ENCODE data around the gene ZBTB1.

The ZBTB1 gene, protein sequence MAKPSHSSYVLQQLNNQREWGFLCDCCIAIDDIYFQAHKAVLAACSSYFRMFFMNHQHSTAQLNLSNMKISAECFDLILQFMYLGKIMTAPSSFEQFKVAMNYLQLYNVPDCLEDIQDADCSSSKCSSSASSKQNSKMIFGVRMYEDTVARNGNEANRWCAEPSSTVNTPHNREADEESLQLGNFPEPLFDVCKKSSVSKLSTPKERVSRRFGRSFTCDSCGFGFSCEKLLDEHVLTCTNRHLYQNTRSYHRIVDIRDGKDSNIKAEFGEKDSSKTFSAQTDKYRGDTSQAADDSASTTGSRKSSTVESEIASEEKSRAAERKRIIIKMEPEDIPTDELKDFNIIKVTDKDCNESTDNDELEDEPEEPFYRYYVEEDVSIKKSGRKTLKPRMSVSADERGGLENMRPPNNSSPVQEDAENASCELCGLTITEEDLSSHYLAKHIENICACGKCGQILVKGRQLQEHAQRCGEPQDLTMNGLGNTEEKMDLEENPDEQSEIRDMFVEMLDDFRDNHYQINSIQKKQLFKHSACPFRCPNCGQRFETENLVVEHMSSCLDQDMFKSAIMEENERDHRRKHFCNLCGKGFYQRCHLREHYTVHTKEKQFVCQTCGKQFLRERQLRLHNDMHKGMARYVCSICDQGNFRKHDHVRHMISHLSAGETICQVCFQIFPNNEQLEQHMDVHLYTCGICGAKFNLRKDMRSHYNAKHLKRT

DNA sequence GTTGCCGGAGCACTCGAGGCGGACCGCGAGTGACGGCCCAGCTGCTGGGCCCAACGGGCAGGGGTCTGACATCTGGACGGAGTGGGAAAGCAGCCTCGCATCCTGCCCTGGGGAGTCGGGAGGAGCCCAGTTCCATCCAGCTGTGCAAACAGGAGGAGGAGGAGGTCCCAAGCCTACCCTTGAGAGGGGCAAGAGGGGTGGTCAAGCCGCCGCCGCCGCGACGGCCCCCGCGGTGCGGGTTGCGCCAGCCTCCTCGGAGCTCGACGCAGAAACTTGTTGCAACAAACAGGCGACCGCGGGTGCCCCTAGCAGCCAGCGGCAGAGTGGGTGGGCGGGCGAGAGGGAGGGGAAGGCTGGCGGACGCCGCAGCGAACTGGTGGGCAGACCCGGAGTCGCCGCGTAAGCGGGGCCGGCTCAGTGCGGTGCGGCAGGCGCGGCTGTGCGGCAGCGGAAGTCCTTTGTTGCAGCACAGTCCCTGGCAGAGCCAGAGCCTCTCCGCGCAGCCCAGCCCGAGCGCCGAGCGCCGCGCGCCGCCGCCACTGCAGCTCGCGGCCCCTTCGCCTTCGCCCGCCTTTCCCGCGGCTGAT, at the start of gene ZBTB1:
ZBTB1 (plus strand) TSS at position 461 of the 587 bp plus-strand sequence. CDS start 16,735 bp downstream, outside the sequence.
- peak; percentile 26; the same call in 1 of the 2 replicates for TF ChIP-seq GLIS3 (CRISPR knock-in tag; IDR thresholded peaks at IDR 0.05)
- TF ChIP-seq ARNTL (CRISPR knock-in tag; IDR thresholded peaks at IDR 0.05; ENCODE audit: borderline replicate concordance, low read depth), result no peak
- peak; percentile 57 for ATAC-seq

DNA sequence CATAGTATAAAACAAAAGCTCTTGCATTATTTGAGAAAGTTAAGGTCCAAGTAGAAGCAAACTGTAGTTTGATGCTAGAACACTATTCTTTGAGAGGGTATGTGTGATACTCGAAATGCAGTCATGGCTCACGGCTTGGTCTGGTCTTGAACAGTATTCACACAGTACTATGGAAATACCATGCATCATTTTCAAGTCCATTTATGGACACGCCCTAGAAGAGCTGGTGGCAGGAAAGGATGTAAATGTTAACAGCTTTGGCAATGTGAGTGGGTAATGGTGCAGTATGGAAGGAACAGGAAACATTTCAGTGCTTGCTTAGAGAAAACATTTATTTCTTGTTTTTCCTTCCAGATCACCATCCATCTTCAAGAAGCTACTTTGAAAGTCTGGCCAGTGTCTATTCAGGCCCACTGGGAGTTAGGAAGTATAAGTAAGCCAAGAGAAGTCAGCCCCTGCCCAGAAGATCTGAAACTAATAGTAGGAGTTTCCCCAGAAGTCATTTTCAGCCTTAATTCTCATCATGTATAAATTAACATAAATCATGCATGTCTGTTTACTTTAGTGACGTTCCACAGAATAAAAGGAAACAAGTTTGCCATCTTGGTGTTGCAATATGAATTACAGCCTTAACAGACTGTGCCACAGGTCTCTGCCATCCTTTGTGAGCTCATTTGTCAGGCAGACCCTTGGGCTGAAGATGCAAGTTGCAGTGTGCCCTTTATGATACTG, 45.0 kb upstream of the ZBTB1 start:
- TF ChIP-seq ZFP30 (CRISPR knock-in tag; IDR thresholded peaks at IDR 0.05) (no peak), GLIS3 (CRISPR knock-in tag; IDR thresholded peaks at IDR 0.05) (no peak)
- TF ChIP-seq, protein P1, sequence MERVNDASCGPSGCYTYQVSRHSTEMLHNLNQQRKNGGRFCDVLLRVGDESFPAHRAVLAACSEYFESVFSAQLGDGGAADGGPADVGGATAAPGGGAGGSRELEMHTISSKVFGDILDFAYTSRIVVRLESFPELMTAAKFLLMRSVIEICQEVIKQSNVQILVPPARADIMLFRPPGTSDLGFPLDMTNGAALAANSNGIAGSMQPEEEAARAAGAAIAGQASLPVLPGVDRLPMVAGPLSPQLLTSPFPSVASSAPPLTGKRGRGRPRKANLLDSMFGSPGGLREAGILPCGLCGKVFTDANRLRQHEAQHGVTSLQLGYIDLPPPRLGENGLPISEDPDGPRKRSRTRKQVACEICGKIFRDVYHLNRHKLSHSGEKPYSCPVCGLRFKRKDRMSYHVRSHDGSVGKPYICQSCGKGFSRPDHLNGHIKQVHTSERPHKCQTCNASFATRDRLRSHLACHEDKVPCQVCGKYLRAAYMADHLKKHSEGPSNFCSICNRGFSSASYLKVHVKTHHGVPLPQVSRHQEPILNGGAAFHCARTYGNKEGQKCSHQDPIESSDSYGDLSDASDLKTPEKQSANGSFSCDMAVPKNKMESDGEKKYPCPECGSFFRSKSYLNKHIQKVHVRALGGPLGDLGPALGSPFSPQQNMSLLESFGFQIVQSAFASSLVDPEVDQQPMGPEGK (CRISPR knock-in tag; IDR thresholded peaks at IDR 0.05; ENCODE audit: borderline replicate concordance), result no peak
- no peak for ATAC-seq

DNA sequence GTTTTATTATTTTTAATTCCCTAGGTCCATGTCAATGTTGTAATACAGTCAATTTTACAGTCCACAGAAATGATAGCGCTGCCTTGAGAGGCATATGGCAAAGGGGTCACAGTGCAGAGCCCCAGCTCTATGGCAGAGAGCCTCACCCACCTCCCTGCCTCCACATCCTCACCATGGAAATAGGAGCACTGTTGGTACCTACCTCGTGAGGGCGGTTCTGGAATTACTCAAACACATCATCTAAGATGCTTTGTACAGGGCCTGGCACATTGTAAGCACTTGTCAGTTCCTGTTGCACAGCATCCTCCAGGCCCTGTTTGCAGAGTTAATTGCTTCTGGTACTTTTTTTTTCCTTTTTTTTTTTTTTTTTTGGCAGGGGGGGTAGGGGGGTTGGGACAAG, 43.3 kb upstream of the ZBTB1 start:
- TF ChIP-seq, protein P2, sequence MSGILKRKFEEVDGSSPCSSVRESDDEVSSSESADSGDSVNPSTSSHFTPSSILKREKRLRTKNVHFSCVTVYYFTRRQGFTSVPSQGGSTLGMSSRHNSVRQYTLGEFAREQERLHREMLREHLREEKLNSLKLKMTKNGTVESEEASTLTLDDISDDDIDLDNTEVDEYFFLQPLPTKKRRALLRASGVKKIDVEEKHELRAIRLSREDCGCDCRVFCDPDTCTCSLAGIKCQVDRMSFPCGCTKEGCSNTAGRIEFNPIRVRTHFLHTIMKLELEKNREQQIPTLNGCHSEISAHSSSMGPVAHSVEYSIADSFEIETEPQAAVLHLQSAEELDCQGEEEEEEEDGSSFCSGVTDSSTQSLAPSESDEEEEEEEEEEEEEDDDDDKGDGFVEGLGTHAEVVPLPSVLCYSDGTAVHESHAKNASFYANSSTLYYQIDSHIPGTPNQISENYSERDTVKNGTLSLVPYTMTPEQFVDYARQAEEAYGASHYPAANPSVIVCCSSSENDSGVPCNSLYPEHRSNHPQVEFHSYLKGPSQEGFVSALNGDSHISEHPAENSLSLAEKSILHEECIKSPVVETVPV (CRISPR knock-in tag; IDR thresholded peaks at IDR 0.05), result no peak
- TF ChIP-seq ZNF8 (CRISPR knock-in tag; IDR thresholded peaks at IDR 0.05) (no peak), GLIS3 (CRISPR knock-in tag; IDR thresholded peaks at IDR 0.05) (no peak), ARNTL (CRISPR knock-in tag; IDR thresholded peaks at IDR 0.05; ENCODE audit: borderline replicate concordance, low read depth) (no peak), ZNF70 (CRISPR knock-in tag; IDR thresholded peaks at IDR 0.05) (no peak)
- TF ChIP-seq, protein P3, sequence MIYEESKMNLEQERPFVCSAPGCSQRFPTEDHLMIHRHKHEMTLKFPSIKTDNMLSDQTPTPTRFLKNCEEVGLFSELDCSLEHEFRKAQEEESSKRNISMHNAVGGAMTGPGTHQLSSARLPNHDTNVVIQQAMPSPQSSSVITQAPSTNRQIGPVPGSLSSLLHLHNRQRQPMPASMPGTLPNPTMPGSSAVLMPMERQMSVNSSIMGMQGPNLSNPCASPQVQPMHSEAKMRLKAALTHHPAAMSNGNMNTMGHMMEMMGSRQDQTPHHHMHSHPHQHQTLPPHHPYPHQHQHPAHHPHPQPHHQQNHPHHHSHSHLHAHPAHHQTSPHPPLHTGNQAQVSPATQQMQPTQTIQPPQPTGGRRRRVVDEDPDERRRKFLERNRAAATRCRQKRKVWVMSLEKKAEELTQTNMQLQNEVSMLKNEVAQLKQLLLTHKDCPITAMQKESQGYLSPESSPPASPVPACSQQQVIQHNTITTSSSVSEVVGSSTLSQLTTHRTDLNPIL (CRISPR knock-in tag; IDR thresholded peaks at IDR 0.05; ENCODE audit: low read depth), result no peak
- ATAC-seq, result no peak

DNA sequence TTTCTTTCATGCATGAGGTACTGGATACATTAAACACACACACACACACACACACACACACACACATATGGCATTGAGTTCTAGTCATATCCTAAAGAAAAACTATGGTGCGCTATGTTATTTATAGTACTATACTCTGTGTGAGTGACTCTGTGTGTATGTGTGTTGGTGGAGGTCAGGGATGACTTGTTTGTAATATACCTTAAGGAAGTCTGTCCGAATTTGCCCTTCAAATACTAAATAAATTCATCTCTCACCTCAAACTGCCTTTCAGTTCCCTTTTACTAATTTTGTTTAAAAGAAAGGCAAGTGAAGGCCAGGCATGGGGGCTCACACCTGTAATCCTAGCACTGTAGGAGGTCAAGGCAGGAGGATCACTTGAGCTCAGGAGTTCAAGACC, 41.4 kb upstream of the ZBTB1 start:
- no peak for ATAC-seq

More for the DNA sequence above, 41.4 kb upstream of the ZBTB1 start:
- TF ChIP-seq, protein P4, sequence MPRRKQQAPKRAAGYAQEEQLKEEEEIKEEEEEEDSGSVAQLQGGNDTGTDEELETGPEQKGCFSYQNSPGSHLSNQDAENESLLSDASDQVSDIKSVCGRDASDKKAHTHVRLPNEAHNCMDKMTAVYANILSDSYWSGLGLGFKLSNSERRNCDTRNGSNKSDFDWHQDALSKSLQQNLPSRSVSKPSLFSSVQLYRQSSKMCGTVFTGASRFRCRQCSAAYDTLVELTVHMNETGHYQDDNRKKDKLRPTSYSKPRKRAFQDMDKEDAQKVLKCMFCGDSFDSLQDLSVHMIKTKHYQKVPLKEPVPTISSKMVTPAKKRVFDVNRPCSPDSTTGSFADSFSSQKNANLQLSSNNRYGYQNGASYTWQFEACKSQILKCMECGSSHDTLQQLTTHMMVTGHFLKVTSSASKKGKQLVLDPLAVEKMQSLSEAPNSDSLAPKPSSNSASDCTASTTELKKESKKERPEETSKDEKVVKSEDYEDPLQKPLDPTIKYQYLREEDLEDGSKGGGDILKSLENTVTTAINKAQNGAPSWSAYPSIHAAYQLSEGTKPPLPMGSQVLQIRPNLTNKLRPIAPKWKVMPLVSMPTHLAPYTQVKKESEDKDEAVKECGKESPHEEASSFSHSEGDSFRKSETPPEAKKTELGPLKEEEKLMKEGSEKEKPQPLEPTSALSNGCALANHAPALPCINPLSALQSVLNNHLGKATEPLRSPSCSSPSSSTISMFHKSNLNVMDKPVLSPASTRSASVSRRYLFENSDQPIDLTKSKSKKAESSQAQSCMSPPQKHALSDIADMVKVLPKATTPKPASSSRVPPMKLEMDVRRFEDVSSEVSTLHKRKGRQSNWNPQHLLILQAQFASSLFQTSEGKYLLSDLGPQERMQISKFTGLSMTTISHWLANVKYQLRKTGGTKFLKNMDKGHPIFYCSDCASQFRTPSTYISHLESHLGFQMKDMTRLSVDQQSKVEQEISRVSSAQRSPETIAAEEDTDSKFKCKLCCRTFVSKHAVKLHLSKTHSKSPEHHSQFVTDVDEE (CRISPR knock-in tag; IDR thresholded peaks at IDR 0.05), result no peak
- no peak for TF ChIP-seq ZNF8 (CRISPR knock-in tag; IDR thresholded peaks at IDR 0.05)
- TF ChIP-seq ZNF70 (CRISPR knock-in tag; IDR thresholded peaks at IDR 0.05), result no peak
- no peak for TF ChIP-seq TCF4 (CRISPR knock-in tag; IDR thresholded peaks at IDR 0.05; ENCODE audit: borderline replicate concordance)
- TF ChIP-seq TOX (CRISPR knock-in tag; IDR thresholded peaks at IDR 0.05; ENCODE audit: borderline replicate concordance), result no peak
- TF ChIP-seq CSDC2 (CRISPR knock-in tag; IDR thresholded peaks at IDR 0.05), result no peak
- no peak for TF ChIP-seq ZC3H10 (CRISPR knock-in tag; IDR thresholded peaks at IDR 0.05)
- TF ChIP-seq ZFP3 (CRISPR knock-in tag; IDR thresholded peaks at IDR 0.05), result no peak
- TF ChIP-seq SNAI2 (CRISPR knock-in tag; IDR thresholded peaks at IDR 0.05), result no peak
- TF ChIP-seq, protein P5, sequence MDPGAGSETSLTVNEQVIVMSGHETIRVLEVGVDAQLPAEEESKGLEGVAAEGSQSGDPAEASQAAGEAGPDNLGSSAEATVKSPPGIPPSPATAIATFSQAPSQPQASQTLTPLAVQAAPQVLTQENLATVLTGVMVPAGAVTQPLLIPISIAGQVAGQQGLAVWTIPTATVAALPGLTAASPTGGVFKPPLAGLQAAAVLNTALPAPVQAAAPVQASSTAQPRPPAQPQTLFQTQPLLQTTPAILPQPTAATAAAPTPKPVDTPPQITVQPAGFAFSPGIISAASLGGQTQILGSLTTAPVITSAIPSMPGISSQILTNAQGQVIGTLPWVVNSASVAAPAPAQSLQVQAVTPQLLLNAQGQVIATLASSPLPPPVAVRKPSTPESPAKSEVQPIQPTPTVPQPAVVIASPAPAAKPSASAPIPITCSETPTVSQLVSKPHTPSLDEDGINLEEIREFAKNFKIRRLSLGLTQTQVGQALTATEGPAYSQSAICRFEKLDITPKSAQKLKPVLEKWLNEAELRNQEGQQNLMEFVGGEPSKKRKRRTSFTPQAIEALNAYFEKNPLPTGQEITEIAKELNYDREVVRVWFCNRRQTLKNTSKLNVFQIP (CRISPR knock-in tag; IDR thresholded peaks at IDR 0.05; ENCODE audit: borderline replicate concordance, low read depth), result no peak
- TF ChIP-seq, protein P1 (CRISPR knock-in tag; IDR thresholded peaks at IDR 0.05; ENCODE audit: borderline replicate concordance), result no peak
- no peak for TF ChIP-seq ZFP30 (CRISPR knock-in tag; IDR thresholded peaks at IDR 0.05)
- no peak for TF ChIP-seq BACH2 (CRISPR knock-in tag; IDR thresholded peaks at IDR 0.05; ENCODE audit: borderline replicate concordance)
